Epithelial cell of esophagus (primary cell): ENCODE measurements around the gene NCOA6.

Experiments
- DNase-seq: peaks from one replicate; pipeline ENCODE4 v3.0.0; 2010; ENCODE audit warnings: low read depth
- H3K4me3 ChIP-seq: 2 replicates; pipeline ENCODE4 v1.5.1; 2011; ENCODE audit warnings: mild to moderate bottlenecking, low read length, control low read depth
- TF ChIP-seq, protein P1 (sequence below): IDR thresholded peaks from 2 replicates; pipeline ENCODE4 v1.5.1; 2011; ENCODE audit warnings: low read depth, mild to moderate bottlenecking, low read length, control low read depth, inconsistent platforms; ENCODE audit not compliant: insufficient read depth; ENCODE audit errors: missing control alignments

NCOA6 gene

DNA sequence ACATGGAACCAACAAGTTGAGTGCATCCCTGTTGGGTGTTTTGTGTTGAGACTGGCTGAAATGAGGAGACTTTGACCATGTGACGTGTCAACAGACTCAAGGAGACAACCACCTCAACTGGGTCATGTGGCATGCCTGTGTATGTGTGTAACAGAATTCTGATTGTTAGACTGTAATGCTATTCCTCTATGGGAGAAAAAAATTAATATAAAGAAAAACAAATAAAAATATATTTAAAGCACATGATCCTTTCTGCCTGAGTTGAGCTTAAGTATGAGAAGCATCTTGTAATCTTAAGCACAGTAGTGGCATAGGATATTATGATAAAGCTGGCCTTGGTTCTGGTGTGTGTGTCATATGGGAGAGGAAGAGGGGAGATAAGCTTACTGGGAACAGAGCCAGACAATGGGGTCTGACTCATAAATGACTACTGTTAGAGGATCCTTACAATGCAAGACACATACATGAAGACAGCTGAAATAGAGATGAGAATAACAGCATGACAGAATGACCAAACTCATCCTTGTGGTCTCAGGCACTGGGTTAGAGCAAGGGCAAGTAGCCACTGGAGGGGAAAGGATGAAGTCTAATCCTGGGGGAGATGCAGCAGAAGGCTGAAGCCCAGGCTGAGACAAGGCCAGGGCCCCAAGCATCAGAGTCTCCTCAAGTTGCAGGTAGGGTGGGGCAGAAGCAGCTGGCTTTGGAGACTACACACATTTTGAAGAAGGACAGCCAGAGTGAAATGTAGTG is 112.1 kb downstream of the NCOA6 start:
- DNase-seq = peak; percentile 97
- H3K4me3 ChIP-seq = no peak overlapping the region
- TF ChIP-seq, protein P1, sequence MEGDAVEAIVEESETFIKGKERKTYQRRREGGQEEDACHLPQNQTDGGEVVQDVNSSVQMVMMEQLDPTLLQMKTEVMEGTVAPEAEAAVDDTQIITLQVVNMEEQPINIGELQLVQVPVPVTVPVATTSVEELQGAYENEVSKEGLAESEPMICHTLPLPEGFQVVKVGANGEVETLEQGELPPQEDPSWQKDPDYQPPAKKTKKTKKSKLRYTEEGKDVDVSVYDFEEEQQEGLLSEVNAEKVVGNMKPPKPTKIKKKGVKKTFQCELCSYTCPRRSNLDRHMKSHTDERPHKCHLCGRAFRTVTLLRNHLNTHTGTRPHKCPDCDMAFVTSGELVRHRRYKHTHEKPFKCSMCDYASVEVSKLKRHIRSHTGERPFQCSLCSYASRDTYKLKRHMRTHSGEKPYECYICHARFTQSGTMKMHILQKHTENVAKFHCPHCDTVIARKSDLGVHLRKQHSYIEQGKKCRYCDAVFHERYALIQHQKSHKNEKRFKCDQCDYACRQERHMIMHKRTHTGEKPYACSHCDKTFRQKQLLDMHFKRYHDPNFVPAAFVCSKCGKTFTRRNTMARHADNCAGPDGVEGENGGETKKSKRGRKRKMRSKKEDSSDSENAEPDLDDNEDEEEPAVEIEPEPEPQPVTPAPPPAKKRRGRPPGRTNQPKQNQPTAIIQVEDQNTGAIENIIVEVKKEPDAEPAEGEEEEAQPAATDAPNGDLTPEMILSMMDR = no peak

GRCh38 chr20:34712525-34713192 is 112.8 kb downstream of the NCOA6 start:
- TF ChIP-seq, protein P1 = no peak
- H3K4me3 ChIP-seq = no peak overlapping the region
- DNase-seq = no peak

DNA sequence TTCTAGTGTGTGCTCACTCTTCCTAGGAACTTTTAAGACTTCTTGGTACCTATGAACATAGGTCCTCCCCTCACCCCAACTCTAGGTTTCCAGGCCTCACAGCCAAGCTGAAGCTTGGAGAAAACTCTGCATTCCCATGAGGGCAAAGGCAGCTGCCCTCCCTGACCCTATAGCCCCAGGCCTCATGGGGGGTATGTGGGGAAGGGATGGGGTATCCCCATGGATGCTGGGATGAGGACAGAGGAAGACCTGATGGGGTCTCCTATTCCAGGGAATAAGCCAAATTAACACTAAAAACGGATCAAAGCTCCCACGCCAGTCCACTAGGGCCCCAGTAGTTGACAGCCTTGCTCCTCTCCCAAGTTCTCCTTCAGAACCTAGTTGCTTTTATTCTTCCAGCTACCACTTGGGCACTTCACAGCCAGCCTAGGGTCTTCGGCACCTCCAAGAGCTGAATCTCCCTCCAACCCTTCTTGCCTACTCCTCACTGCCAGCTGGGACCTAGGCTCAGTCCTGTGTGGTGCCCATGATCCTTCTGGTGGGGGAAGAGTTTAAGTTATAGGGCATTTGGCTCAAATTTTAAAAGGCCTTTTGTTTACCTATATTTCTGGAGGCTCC is 113.5 kb downstream of the NCOA6 start:
- no peak overlapping the region for H3K4me3 ChIP-seq
- no peak for DNase-seq
- TF ChIP-seq, protein P1 = no peak

DNA sequence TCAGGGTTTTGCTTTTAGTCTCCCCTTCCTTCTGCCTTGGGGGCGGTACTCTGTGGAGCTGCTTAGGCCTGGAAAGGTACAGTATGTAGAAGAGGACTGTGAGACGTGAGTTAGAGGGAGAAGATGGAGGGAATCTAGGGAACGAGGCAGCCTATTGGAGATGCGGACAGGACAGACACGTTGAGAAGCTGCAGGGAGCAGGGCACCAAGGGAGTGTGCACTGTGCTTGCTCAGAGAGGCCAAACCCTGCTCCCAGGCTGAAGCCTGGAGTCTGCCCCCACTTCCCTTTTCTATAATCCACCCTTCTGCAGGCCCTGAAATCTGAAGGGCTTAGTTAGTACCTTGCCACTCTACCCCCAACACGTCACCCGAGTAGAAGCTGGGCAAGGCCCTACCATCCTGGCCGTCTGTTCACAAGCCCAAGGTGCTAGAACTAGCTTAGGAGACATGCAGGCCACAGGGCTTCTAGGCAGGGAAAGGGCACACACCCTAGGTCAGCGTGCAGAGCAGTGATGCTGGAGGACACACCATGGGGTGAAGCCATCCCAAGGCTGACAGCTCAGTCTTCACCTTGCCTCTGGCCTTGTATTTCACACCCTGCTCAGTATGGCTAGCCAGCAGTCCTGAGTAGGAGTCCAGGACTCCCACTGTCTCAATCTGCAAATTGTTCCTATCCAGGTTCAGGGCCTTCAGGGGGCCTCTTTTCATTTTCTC is 114.4 kb downstream of the NCOA6 start:
- TF ChIP-seq, protein P1 = no peak
- no peak overlapping the region for H3K4me3 ChIP-seq
- DNase-seq = no peak

- TF ChIP-seq, protein P1 = no peak
- DNase-seq = no peak
- peak overlapping the region; percentile 40 for H3K4me3 ChIP-seq
Observed at GRCh38 chr20:34710568-34710839, 114.9 kb downstream of the NCOA6 start.

DNA sequence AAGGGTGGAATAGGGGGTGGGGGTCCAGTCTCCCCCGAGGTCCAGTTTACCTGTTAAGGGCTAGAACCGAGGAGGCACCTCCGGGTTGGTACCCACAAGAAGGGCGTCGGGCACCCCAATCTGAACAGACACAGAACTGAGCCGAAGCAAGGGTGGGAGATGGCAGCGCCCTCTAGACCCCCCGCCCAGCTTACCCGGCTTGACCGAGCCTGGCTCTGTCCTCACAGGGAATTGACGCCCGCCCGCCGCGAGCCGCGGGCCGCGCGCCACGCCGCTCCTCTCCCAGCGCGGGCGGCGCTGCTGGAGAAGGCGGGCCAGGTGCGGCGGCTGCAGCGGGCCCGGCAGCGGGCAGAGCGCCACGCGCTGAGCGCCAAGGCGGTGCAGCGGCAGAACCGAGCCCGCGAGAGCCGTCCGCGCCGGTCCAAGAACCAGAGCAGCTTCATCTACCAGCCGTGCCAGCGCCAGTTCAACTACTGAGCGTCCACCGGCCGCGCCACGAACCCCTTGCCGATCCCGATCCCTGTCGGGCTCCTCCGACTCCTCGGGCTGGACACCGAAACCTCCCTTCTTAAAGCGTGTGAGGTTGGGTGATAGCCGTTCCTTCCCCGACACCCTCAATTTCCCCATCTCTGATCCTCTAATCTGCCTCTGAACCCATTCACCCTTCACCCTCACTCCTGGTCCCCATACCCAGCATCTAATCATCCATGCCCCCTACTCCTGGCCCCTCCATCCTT is 115.5 kb downstream of the NCOA6 start:
- H3K4me3 ChIP-seq = peak overlapping the region; percentile 60
- TF ChIP-seq, protein P1 = peak; percentile 24
- peak; percentile 67 for DNase-seq
